Body of pancreas (tissue), 4 donors: ENCODE results near the gene HLA-DMB.

Experiments used
- POLR2A ChIP-seq, 3 donors: fragments of 450-650 bp; IDR thresholded peaks; one replicate each; pipeline ENCODE4 v1.6.1; 2016; ENCODE audit warnings: antibody characterized with exemption in 3 of 3, mild to moderate bottlenecking in 2 of 3
- TF ChIP-seq, protein P1 (sequence below), 7 experiments: fragments of 450-650 bp in 4 of 7; fragments of 200-600 bp in 3 of 7; sonication (generic) in 3 of 7; IDR thresholded peaks; one replicate each; pipeline ENCODE4 v1.5.1; 2016 to 2019; ENCODE audit warnings: antibody characterized with exemption in 7 of 7

DNA sequence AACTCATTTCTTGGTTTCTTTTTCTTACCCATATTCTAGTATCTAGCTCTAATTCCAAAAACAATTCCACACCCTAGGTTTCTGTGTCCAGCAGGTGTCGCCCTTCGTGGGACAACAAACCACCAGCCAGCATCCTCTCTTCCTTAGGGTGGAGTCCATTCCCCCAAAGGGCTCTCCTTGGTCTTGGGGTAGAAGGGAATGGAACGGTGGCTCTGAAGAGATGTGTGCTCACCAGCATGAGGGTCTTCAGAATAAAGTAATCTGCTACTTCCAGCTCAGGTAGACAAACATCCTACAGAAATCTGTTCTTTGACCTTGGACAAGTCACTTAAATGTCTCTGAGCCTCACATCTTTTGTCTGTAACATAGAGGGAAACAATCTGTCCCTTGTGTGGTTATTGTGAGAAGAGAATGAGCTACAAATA is 7.2 kb downstream of the HLA-DMB start:
- TF ChIP-seq, protein P1, sequence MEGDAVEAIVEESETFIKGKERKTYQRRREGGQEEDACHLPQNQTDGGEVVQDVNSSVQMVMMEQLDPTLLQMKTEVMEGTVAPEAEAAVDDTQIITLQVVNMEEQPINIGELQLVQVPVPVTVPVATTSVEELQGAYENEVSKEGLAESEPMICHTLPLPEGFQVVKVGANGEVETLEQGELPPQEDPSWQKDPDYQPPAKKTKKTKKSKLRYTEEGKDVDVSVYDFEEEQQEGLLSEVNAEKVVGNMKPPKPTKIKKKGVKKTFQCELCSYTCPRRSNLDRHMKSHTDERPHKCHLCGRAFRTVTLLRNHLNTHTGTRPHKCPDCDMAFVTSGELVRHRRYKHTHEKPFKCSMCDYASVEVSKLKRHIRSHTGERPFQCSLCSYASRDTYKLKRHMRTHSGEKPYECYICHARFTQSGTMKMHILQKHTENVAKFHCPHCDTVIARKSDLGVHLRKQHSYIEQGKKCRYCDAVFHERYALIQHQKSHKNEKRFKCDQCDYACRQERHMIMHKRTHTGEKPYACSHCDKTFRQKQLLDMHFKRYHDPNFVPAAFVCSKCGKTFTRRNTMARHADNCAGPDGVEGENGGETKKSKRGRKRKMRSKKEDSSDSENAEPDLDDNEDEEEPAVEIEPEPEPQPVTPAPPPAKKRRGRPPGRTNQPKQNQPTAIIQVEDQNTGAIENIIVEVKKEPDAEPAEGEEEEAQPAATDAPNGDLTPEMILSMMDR (IDR thresholded peaks at IDR 0.05), result peak; percentile 67 to 81 (median 79)
- TF ChIP-seq POLR2A (IDR thresholded peaks at IDR 0.05), result no peak
